HEK293 (cell line): ENCODE results near the gene RBBP8NL.

Experiments used
- GLIS1 ChIP-seq: fragments of 450-650 bp; formaldehyde crosslinking; IDR thresholded peaks from 2 replicates; pipeline ENCODE4 v1.5.1; 2016; ENCODE audit warnings: missing biosample characterization, missing genetic modification characterization
- HOXA7 ChIP-seq: sonication (generic); formaldehyde crosslinking; IDR thresholded peaks from 2 replicates; pipeline ENCODE4 v1.8.1; 2022; ENCODE audit warnings: missing genetic modification reagents, borderline replicate concordance
- IKZF3 ChIP-seq: fragments of 450-650 bp; IDR thresholded peaks from 2 replicates; pipeline ENCODE4 v1.5.0; 2018; ENCODE audit warnings: missing biosample characterization, mild to moderate bottlenecking, missing genetic modification characterization, moderate library complexity
- KLF1 ChIP-seq: fragments of 450-650 bp; formaldehyde crosslinking; IDR thresholded peaks from 2 replicates; pipeline ENCODE4 v1.5.1; 2016; ENCODE audit warnings: missing biosample characterization, missing genetic modification characterization
- KLF10 ChIP-seq: fragments of 450-650 bp; IDR thresholded peaks from 2 replicates; pipeline ENCODE4 v1.5.1; 2018; ENCODE audit warnings: missing biosample characterization, mild to moderate bottlenecking, missing genetic modification characterization
- KLF16 ChIP-seq: fragments of 450-650 bp; formaldehyde crosslinking; IDR thresholded peaks from 2 replicates; pipeline ENCODE4 v1.5.1; 2017; ENCODE audit warnings: missing biosample characterization, missing genetic modification characterization
- KLF9 ChIP-seq: fragments of 450-650 bp; formaldehyde crosslinking; IDR thresholded peaks from 2 replicates; pipeline ENCODE4 v1.5.1; 2016; ENCODE audit warnings: missing biosample characterization, missing genetic modification characterization, low read depth
- MEIS1 ChIP-seq: sonication (generic); formaldehyde crosslinking; IDR thresholded peaks from 2 replicates; pipeline ENCODE4 v1.8.1; 2022; ENCODE audit warnings: missing genetic modification reagents, mild to moderate bottlenecking, borderline replicate concordance
- SP3 ChIP-seq: fragments of 450-650 bp; formaldehyde crosslinking; IDR thresholded peaks from 2 replicates; pipeline ENCODE4 v1.5.1; 2016; ENCODE audit warnings: missing biosample characterization, missing genetic modification characterization
- SP7 ChIP-seq: fragments of 450-650 bp; formaldehyde crosslinking; IDR thresholded peaks from 2 replicates; pipeline ENCODE4 v1.5.1; 2016; ENCODE audit warnings: missing biosample characterization, missing genetic modification characterization
- WT1 ChIP-seq: fragments of 450-650 bp; formaldehyde crosslinking; IDR thresholded peaks from 2 replicates; pipeline ENCODE4 v1.5.1; 2016; ENCODE audit warnings: missing biosample characterization, missing genetic modification characterization
- YY2 ChIP-seq: fragments of 450-650 bp; formaldehyde crosslinking; IDR thresholded peaks from 2 replicates; pipeline ENCODE4 v1.5.1; 2016; ENCODE audit warnings: missing biosample characterization, missing genetic modification characterization
- ZBTB48 ChIP-seq: fragments of 450-650 bp; formaldehyde crosslinking; IDR thresholded peaks from 2 replicates; pipeline ENCODE4 v1.5.1; 2016; ENCODE audit warnings: missing biosample characterization, missing genetic modification characterization
- ZEB2 ChIP-seq: fragments of 450-650 bp; formaldehyde crosslinking; IDR thresholded peaks from 2 replicates; pipeline ENCODE4 v1.5.1; 2016; ENCODE audit warnings: missing biosample characterization, missing genetic modification characterization
- ZFP3 ChIP-seq: fragments of 450-650 bp; formaldehyde crosslinking; IDR thresholded peaks from 2 replicates; pipeline ENCODE4 v1.5.1; 2016; ENCODE audit warnings: low read depth, missing biosample characterization, missing genetic modification characterization
- ZNF10 ChIP-seq: fragments of 450-650 bp; formaldehyde crosslinking; IDR thresholded peaks from 2 replicates; pipeline ENCODE4 v1.5.1; 2017; ENCODE audit warnings: missing biosample characterization, missing genetic modification characterization
- ZNF121 ChIP-seq: fragments of 450-650 bp; formaldehyde crosslinking; IDR thresholded peaks from 2 replicates; pipeline ENCODE4 v1.5.1; 2016; ENCODE audit warnings: missing biosample characterization, missing genetic modification characterization
- ZNF2 ChIP-seq: fragments of 450-650 bp; formaldehyde crosslinking; IDR thresholded peaks from 2 replicates; pipeline ENCODE4 v1.5.1; 2016; ENCODE audit warnings: missing biosample characterization, missing genetic modification characterization
- ZNF266 ChIP-seq: fragments of 450-650 bp; formaldehyde crosslinking; IDR thresholded peaks from 2 replicates; pipeline ENCODE4 v1.5.1; 2016; ENCODE audit warnings: missing biosample characterization, missing genetic modification characterization, low read depth
- ZNF324 ChIP-seq: fragments of 450-650 bp; formaldehyde crosslinking; IDR thresholded peaks from 2 replicates; pipeline ENCODE4 v1.5.1; 2016; ENCODE audit warnings: missing biosample characterization, missing genetic modification characterization
- ZNF404 ChIP-seq: fragments of 450-650 bp; formaldehyde crosslinking; IDR thresholded peaks from 2 replicates; pipeline ENCODE4 v1.5.1; 2017; ENCODE audit warnings: missing biosample characterization, missing genetic modification characterization
- ZNF548 ChIP-seq: fragments of 450-650 bp; formaldehyde crosslinking; IDR thresholded peaks from 2 replicates; pipeline ENCODE4 v1.5.1; 2016; ENCODE audit warnings: missing biosample characterization, missing genetic modification characterization
- ZNF654 ChIP-seq: fragments of 450-650 bp; formaldehyde crosslinking; IDR thresholded peaks from 2 replicates; pipeline ENCODE4 v1.5.1; 2016; ENCODE audit warnings: low read depth, missing biosample characterization, missing genetic modification characterization
- ZNF776 ChIP-seq: fragments of 450-650 bp; formaldehyde crosslinking; IDR thresholded peaks from 2 replicates; pipeline ENCODE4 v1.5.0; 2017; ENCODE audit warnings: missing biosample characterization, missing genetic modification characterization, borderline replicate concordance
- ZNF837 ChIP-seq: fragments of 450-650 bp; formaldehyde crosslinking; IDR thresholded peaks from 2 replicates; pipeline ENCODE4 v1.5.1; 2016; ENCODE audit warnings: missing biosample characterization, missing genetic modification characterization
- ZNF843 ChIP-seq: fragments of 450-650 bp; formaldehyde crosslinking; IDR thresholded peaks from 2 replicates; pipeline ENCODE4 v1.5.1; 2016; ENCODE audit warnings: missing biosample characterization, missing genetic modification characterization
- ZSCAN30 ChIP-seq: fragments of 450-650 bp; IDR thresholded peaks from 2 replicates; pipeline ENCODE4 v1.5.1; 2018; ENCODE audit warnings: missing biosample characterization, mild to moderate bottlenecking, missing genetic modification characterization, moderate library complexity
- TF ChIP-seq, protein P1 (sequence below): fragments of 450-650 bp; formaldehyde crosslinking; IDR thresholded peaks from 2 replicates; pipeline ENCODE4 v1.5.1; 2016; ENCODE audit warnings: missing biosample characterization, missing genetic modification characterization
- TF ChIP-seq, protein P2 (sequence below): fragments of 450-650 bp; formaldehyde crosslinking; IDR thresholded peaks from 2 replicates; pipeline ENCODE4 v1.5.1; 2016; ENCODE audit warnings: missing biosample characterization, missing genetic modification characterization
- TF ChIP-seq, protein P3 (sequence below): fragments of 450-650 bp; formaldehyde crosslinking; IDR thresholded peaks from 2 replicates; pipeline ENCODE4 v1.5.1; 2017; ENCODE audit warnings: missing biosample characterization, missing genetic modification characterization
- TF ChIP-seq, protein P4 (sequence below): fragments of 450-650 bp; formaldehyde crosslinking; IDR thresholded peaks from 2 replicates; pipeline ENCODE4 v1.5.1; 2016; ENCODE audit warnings: missing biosample characterization, missing genetic modification characterization
- TF ChIP-seq, protein P5 (sequence below): fragments of 450-650 bp; formaldehyde crosslinking; IDR thresholded peaks from 2 replicates; pipeline ENCODE4 v1.5.1; 2016; ENCODE audit warnings: missing biosample characterization, missing genetic modification characterization

Gene RBBP8NL

DNA sequence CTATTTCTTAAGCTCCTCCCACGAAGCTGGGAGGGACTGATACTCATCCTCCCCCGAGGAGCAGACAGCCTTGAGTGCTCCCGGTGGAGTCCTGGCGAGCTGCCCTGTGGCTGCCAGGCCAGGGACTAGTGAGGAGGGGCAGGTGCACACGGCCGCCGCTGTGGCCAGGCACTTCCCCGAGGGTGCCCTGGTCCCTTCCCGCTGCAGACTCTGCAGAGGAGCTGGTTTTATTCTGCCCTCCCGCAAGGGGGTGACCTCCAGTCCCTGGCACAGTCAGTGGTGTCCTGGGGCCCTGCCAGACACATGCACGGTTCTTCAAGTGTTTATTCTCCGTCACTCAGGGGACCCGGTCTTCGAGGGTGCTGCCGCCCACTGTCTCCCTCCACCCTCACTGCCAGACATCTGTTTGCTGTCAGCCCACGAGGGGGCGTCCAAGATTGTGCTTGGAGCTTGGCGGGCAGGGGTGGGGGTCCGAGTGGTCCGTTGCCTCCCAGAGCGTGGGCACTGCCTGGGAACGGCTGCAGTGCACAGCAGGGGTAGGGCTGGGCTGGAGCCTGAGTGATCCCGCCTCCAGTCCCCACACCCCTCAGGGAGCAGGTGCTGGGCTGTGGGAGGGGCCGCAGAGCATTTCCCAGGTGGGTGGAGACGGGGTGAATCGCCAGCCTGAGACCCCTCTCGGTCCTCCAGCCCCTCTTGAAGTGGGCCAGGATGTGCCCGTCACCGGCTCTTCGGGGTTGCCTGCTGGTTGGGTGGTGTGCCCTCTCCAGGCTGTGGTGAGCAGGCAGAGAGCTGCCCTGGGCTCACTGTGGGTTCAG is 17.2 kb downstream of the RBBP8NL start (continued):
- TF ChIP-seq ZFP3 (tag by site-specific recombination) (no peak), ZNF404 (tag by site-specific recombination) (no peak), WT1 (tag by site-specific recombination) (0 out of 2 replicates have a peak, but pooled peaks have one; percentile 18), MEIS1 (0 out of 2 replicates have a peak, but pooled peaks have one; percentile 22), IKZF3 (tag by site-specific recombination) (no peak), KLF9 (tag by site-specific recombination) (no peak; the same call in 1 of the 2 replicates), YY2 (tag by site-specific recombination) (no peak), HOXA7 (no peak), ZNF121 (tag by site-specific recombination) (peak; percentile 16; the same call in 1 of the 2 replicates), KLF10 (tag by site-specific recombination) (no peak), ZSCAN30 (tag by site-specific recombination) (no peak), ZNF548 (tag by site-specific recombination) (no peak), ZNF2 (tag by site-specific recombination) (no peak), SP7 (peak; percentile 58), ZNF776 (tag by site-specific recombination) (no peak), ZNF266 (tag by site-specific recombination) (no peak), SP3 (tag by site-specific recombination) (peak; percentile 60), ZNF10 (tag by site-specific recombination) (peak; percentile 53), ZNF654 (tag by site-specific recombination) (peak; percentile 49), ZBTB48 (tag by site-specific recombination) (peak; percentile 92), GLIS1 (tag by site-specific recombination) (peak; percentile 99), ZNF837 (tag by site-specific recombination) (no peak), ZNF324 (tag by site-specific recombination) (no peak), KLF16 (peak; percentile 84), ZEB2 (peak; percentile 50; the same call in 1 of the 2 replicates), ZNF843 (tag by site-specific recombination) (0 out of 2 replicates have a peak, but pooled peaks have one; percentile 12), KLF1 (tag by site-specific recombination) (peak; percentile 97)
- TF ChIP-seq, protein P1, sequence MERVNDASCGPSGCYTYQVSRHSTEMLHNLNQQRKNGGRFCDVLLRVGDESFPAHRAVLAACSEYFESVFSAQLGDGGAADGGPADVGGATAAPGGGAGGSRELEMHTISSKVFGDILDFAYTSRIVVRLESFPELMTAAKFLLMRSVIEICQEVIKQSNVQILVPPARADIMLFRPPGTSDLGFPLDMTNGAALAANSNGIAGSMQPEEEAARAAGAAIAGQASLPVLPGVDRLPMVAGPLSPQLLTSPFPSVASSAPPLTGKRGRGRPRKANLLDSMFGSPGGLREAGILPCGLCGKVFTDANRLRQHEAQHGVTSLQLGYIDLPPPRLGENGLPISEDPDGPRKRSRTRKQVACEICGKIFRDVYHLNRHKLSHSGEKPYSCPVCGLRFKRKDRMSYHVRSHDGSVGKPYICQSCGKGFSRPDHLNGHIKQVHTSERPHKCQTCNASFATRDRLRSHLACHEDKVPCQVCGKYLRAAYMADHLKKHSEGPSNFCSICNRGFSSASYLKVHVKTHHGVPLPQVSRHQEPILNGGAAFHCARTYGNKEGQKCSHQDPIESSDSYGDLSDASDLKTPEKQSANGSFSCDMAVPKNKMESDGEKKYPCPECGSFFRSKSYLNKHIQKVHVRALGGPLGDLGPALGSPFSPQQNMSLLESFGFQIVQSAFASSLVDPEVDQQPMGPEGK (tag by site-specific recombination) = 0 out of 2 replicates have a peak, but pooled peaks have one; percentile 64
- TF ChIP-seq, protein P2, sequence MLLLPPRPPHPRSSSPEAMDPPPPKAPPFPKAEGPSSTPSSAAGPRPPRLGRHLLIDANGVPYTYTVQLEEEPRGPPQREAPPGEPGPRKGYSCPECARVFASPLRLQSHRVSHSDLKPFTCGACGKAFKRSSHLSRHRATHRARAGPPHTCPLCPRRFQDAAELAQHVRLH (tag by site-specific recombination) = no peak
- TF ChIP-seq, protein P3, sequence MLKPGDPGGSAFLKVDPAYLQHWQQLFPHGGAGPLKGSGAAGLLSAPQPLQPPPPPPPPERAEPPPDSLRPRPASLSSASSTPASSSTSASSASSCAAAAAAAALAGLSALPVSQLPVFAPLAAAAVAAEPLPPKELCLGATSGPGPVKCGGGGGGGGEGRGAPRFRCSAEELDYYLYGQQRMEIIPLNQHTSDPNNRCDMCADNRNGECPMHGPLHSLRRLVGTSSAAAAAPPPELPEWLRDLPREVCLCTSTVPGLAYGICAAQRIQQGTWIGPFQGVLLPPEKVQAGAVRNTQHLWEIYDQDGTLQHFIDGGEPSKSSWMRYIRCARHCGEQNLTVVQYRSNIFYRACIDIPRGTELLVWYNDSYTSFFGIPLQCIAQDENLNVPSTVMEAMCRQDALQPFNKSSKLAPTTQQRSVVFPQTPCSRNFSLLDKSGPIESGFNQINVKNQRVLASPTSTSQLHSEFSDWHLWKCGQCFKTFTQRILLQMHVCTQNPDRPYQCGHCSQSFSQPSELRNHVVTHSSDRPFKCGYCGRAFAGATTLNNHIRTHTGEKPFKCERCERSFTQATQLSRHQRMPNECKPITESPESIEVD = no peak
- TF ChIP-seq, protein P4, sequence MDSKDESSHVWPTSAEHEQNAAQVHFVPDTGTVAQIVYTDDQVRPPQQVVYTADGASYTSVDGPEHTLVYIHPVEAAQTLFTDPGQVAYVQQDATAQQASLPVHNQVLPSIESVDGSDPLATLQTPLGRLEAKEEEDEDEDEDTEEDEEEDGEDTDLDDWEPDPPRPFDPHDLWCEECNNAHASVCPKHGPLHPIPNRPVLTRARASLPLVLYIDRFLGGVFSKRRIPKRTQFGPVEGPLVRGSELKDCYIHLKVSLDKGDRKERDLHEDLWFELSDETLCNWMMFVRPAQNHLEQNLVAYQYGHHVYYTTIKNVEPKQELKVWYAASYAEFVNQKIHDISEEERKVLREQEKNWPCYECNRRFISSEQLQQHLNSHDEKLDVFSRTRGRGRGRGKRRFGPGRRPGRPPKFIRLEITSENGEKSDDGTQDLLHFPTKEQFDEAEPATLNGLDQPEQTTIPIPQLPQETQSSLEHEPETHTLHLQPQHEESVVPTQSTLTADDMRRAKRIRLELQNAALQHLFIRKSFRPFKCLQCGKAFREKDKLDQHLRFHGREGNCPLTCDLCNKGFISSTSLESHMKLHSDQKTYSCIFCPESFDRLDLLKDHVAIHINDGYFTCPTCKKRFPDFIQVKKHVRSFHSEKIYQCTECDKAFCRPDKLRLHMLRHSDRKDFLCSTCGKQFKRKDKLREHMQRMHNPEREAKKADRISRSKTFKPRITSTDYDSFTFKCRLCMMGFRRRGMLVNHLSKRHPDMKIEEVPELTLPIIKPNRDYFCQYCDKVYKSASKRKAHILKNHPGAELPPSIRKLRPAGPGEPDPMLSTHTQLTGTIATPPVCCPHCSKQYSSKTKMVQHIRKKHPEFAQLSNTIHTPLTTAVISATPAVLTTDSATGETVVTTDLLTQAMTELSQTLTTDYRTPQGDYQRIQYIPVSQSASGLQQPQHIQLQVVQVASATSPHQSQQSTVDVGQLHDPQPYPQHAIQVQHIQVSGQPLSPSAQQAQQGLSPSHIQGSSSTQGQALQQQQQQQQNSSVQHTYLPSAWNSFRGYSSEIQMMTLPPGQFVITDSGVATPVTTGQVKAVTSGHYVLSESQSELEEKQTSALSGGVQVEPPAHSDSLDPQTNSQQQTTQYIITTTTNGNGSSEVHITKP = peak; percentile 84
- TF ChIP-seq, protein P5, sequence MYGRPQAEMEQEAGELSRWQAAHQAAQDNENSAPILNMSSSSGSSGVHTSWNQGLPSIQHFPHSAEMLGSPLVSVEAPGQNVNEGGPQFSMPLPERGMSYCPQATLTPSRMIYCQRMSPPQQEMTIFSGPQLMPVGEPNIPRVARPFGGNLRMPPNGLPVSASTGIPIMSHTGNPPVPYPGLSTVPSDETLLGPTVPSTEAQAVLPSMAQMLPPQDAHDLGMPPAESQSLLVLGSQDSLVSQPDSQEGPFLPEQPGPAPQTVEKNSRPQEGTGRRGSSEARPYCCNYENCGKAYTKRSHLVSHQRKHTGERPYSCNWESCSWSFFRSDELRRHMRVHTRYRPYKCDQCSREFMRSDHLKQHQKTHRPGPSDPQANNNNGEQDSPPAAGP (tag by site-specific recombination) = peak; percentile 84; the same call in 1 of the 2 replicates
